GM18907 (cell line): ENCODE results near the gene CD74.
"Not testable (repeated sequence)": the region's sequence is repeated elsewhere in the genome, so short reads cannot be mapped to it uniquely, and the experiment has no call there.

Experiments
- ATAC-seq: cut with Tn5 transposase; IDR thresholded peaks from one replicate; pipeline ENCODE4 v1.9.1; 2021; ENCODE audit warnings: mild to moderate bottlenecking, moderate library complexity; ENCODE audit not compliant: unreplicated experiment

Gene CD74

DNA sequence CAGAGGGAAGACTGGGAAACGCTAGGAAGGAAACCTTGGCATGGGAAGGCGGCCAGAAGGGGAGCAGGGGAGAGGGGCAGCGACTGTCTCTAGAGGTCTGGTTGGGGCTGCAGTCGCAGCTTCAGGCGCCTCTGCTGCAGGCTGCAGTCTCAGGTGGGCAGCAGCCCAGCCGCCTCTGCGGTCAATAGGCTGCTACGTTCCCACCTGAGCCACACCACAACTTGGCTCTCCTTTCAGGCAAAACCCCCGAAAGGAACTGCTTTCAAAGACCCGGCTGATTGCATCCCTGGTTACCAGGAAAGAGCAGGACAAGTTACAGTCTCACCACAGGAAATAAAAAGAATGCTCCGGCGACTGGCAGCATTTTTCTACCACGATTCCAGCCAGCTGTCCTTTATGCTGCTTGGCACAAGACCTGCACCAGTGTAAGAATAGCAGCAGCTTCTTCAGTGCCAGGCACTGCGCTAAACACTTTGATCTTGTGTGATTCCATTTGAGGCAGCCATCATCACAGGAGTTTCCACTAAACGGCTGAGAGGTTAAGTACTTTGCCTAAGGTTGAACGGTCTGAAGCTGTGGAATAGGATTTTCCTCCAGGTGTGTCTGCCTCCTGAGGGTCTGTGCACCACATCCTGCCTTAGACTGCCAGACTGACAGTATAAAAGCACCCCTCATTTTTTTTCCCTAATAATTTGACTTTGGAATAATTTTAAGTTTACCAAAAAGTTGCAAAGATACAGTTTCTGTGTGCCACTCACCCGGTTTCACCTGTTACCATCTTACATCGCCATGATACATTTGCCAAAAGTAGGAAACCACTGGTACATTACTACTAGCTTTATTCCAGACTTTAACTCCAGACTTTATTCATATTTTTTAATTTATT lies 29.3 kb upstream of the CD74 start:
- ATAC-seq, result no peak

DNA sequence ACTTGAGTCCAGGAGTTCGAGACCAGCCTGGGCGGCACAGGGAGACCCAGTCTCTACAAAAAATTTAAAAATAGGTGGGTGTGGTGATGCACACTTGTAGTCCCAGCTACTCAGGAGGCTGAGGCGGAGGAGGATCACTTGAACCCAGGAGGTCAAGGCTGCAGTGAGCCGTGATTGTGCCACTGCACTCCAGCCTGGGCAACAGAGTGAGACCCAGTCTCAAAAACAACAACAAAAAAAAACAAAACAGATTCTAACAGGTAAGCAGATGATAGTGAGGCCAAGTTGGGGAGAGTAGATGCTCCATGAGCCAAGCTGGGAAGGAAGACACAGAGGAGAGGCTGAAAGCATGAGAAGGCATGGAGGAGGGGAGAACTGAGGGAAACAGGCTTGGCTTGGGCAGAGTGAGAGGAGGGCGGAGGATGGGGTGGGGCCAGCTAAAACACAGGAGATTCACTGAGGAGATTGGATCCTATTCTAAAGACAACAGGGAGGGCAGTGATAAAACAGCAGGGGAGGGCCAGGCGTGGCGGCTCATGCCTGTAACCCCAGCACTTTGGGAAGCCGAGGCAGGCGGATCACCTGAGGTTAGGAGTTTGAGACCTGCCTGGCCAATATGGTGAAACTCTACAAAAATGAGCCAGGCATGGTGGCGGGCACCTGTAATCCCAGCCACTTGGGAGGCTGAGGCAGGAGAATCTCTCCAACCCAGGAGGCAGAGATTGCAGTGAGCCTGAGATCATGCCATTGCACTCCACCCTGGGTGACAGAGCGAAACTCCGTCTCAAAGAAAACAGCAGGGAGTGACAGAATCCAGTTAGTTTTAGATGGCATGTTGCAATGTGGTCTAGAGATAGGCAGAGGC lies 28.5 kb upstream of the CD74 start:
- no peak for ATAC-seq

DNA sequence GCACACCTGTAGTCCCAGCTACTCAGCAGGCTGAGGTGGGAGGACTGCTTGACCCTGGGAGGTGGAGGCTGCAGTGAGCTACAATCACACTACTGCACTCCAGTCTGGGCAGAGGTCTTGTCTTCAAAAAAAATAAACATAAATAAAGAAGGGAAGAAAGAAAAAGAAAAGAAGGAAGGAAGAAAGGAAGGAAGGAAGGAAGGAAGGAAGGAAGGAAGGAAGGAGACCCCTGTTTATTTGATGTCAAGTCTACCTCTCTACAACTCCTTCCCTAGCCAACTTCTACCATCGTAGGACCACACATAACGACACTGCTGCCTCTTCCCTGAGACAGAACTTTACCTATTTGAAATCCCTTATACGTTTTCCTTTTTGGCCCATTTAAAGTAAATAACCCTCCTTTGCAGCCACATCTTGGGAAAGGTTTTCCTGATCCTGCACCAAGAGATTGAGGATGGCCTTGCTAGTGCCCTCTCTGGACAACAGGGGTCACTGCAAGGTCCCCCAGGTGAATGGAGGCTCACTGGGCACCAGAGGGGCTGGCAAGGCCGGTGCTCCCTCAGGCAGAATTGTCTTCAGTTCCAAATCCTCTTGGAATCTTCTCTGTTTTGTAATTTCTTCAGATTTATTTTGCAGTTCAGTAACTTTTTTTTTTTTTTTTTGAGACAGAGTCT lies 26.3 kb upstream of the CD74 start:
- no peak for ATAC-seq

DNA sequence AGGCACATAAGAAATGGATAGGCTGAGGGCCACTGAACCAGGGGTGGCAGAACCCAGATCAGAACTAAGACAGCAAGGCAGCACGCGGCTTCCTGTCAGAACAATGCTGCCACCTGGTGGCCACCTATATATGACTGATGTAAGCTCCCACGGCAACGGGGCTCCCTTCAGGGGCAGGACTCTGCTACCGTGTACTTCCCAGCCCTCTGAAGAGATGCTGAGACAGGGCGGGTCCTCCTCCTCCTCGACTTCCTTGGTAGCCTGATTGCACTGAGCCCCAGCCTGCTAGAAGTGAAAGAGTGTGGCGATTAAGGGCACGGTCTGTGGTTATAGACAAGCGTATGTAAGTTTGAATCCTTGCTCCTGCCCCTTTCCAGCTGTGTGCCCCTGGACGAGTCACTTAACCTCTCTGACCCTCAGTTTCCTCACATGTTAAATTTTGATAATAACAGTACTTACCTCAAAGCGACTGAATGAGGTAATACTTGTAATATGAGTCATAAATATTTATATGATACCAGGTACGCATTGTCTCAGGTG lies 23.5 kb upstream of the CD74 start:
- peak; percentile 92 for ATAC-seq

DNA sequence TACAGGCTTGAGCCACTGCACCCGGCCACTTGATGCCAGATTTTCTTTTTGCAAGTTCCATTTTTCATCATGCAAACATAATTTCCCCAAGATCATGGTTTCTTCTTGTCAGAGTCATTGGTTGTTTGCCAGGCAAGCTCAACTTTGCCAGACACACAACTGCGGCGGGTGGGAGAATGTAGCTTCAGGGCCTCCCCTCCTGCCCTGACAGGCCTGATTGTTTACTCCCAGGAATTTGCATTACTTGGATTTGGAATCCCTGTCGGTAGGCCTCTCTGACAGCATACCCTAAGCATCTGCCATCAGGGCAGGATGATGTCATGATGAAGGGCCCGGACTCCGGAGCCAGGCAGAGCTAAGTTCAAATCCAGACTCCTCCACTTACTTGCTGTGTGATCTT lies 21.8 kb upstream of the CD74 start:
- ATAC-seq, result no peak

DNA sequence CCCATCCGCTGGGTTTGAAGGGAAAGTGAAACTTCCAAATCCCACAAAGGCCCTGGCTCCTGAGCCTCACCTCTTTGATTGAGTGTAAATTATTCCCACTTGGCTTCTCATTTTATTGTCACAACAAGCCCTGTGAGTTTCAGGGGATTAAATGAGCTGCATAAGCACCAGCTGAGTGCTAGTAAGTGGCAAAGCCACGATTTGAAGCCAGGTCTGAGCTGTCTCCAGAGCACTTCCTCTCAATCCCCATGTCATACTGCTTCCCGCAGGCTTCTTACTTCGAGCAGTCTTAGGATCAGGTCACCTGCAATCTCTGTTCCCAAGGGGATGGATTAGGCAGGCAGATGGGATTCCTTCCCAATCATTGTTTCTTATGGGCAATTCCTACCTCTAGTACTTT lies 18.9 kb upstream of the CD74 start:
- ATAC-seq, result no peak

DNA sequence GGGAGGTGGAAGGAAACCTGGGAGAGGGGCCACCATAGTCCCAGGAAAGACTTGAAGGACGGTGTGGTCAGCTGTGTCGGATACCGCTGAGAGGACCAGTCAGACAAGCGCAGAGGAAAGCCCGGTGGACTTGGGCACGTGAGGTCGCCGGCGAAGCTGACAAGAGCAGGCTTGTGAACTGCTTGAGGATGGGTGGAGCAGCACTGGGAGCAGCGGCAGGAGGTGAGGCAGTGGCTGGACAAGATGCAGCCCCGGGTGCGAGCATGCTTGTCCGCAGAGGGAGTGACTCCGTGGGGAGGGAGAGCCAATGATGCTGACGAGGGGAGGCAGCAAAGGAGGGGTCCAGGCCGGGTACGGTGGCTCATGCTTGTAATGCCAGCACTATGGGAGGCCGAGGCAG lies 18.3 kb upstream of the CD74 start:
- ATAC-seq, result no peak

DNA sequence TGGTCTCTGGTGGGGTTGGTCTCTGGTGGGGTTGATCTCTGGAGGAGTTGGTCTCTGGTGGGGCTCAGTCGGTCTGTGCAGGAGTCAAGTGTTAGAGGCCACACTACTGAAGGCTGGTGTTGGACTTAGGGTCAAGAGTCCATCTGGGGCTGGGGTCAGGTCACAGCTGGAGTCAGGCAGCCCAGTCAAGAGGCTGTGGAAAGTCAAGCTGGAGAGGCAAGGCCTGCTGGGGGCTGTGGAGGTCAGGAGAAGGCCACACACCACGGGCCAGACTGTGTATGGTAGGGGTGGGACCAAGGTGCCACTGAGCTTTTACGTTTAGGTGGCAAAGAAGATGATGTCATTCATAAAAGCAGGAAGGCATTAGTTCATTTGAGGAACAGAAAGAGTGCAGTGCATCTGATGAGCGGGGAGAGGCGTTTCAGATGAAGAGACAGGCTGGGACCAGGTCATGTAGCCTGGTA lies 16.7 kb upstream of the CD74 start:
- ATAC-seq, result peak; percentile 58

DNA sequence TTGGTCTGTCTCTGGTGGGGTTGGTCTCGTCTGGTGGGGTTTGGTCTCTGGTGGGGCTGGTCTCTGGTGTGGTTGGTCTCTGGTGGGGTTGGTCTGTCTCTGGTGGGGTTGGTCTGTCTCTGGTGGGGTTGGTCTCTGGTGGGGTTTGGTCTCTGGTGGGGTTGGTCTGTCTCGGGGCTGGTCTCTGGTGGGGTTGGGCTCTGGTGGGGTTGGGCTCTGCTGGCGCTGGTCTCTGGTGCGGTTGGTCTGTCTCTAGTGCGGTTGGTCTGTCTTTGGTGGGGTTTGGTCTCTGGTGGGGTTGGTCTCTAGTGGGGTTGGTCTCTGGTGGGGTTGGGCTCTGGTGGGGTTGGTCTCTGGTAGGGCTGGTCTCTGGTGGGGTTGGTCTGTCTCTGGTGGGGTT lies 16.3 kb upstream of the CD74 start:
- ATAC-seq, result no peak

DNA sequence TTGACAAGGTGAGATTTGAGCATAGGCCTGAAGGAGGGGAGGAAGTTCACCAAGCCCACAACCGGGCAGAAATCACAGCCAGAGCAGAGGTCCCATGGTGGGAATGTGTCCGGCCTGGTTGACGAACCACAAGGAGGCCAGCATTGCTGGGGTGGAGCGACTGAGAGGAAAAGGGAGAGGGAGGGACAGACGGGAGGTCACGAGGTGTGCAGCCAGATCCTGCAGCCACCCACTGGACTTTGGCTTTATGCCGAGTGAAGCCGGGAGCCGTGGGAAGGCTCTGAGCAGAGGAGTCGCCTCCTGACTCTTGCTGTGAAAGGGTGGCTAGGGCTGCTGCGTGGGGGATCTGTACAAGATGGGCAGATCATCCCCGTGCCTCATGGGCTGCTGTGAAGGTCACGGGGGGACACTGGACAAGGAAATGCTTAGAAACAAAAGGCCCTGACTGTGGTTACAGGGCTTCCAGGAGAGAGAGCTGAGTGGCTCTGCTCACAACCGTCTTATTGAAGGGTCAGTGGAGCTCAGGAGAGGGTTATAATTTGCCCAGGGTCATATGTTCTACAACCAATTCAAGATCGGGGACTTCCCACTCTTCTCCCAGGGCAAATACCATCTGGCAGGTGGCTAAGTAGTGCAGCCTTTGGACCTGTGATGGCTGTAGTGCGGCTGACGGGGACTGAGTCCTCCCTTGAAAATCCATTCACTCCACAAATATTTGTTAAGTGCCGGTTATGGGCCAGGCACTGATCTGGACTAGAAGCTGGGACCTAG lies 15.6 kb upstream of the CD74 start:
- ATAC-seq, result no peak

DNA sequence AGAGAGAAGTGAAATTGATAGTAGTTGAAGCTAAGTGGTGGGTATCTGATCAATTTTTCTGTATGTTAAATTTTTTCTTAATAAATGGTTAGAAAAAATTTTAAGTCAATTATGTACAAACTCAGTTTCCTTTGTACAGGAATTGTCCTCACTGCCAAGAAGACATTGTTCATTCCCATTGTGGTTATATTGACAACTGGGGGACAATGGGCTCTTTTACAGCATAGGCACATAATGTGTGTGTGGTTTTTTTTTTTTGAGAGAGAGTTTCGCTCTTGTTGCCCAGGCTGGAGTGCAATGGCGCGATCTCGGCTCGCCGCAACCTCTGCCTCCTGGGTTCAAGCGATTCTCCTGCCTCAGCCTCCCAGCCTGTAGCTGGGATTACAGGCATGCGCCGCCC lies 13.5 kb upstream of the CD74 start:
- not testable (repeated sequence) for ATAC-seq

DNA sequence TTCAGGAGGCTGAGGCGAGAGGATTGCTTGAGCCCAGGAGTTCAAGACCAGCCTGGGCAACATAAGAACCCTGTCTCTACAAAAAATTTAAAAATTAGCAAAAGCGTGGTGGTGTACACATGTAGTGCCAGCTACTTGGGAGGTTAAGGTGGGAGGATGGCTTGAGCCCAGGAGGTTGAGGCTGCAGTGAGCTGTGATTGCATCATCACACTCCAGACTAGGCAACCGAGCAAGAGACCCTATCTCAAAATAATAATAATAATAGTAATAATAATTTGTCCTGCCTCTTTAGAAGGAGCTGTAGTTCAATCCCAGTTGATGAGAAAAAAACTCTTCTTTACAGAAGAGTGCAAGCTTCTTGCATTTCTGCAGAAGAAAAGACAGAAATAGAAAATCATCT lies 10.0 kb upstream of the CD74 start:
- no peak for ATAC-seq

DNA sequence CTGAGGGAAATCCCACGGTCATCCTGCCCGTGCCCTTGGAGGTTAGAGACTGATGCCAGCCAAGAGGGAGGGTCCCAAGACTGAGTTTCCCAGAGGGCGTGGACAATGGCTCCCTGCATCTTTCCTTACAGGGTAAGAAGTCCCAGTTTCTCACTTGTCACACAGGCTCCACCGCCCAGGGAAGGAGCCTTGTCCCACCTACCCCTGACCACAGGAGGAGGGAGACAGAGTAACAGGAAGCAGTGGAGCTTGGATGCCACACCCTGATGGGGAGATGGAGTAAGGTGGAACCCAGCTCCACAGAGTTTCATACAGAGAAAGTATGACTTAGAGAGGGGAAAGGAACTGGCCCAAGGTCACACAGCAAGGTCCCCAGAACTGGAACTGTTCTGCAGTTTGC lies 9.4 kb upstream of the CD74 start:
- ATAC-seq, result no peak

DNA sequence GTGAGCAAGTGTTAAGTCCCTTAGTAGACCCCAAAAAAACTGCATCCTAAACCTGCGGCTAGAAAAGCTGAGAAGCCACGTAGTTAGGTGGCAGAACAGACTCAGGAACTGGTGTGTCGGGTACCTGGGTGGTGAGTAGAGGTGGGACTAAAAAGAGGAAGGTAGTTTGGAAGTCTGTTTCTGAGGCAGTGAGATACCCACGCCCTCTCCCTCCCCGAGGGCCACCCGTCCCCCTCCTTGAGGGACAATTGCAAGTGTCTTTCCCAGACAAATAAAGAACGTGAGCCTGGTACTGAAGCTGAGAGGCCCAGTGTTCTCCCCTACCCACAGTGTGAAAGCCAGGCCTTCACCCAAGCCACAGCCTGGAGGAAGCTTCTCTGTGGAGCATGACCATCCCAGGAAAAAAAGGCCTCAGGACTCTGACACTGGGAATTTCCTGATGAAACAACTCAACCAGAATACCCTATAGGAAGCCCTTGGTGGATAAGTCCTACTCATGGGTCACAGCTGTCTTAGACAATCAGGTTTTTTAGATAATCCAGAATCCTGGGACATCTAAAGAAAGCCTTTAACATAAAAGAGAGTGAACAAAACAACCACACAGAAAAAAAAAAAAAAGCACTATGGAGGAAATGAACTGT lies 7.0 kb upstream of the CD74 start:
- ATAC-seq, result peak; percentile 56

DNA sequence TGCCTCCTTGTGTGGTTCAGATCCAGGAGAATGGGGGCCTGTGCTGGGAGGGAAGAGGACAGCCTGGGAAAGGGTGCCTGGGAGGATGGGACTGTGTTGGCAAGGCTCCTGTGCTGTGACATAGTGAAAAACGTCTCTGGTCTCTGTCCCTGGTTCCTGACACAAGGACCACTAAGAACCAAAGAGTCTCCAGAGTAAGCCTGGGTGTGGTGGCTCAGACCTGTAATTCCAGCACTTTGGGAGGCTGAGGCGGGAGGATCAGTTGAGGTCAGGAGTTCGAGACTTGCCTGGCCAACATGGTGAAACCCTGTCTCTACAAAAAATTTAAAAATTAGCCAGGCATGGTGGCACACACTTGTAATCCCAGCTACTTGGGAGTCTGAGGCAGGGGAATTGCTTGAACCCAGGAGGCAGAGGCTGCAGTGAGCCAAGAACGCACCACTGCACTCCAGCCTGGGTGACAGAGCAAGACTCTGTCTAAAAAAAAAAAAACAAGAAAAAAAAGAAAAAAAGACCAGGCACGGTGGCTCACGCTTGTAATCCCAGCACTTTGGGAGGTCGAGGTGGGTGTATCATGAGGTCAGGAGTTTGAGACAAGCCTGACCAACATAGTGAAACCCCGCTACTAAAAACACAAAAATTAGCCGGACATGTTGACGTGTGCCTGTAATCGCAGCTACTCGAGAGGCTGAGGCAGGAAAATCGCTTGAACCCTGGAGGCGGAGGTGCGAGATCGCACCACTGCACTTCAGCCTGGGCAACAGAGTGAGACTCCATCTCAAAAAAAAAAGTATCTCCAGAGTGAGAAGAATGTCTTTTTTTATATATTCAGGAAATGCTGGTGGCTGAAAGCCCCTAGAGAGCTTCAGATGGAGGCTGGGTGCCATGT lies 1.4 kb upstream of the CD74 start:
- ATAC-seq, result not testable (repeated sequence)

DNA sequence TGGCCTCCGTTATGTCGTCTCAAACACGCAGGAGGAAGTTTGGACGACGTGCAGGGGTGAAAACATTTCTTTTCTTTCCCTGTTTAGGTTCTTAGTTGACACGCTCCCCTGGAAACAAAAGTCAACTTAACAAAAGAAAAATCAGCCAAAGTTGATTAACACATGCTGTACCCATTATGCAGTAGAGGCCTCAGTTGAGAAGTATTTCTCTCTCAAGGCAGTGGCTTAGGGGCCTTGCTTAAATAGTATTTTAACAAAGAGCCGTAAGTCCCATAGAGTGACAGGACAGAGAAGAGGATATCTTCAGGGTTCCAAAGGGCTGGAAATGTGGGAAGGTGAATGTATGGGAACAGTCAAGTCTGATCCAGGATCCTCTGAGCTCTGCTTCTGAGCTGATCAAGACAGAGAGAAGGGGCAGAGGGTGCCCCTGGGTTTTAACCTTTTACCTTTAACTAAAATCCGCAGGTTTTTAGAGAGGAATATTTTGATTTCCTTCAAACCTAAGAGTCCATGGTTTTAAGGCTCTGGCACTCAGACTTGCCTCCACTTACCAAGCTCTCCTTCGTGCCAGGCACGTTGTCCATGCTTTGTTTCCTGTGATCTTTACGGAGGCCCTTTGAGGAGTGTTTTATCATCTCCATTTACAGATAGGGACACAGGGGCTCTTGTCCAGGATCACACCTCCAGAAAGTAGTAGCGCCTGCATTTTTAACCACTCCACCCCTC lies 629 bp upstream of the CD74 start:
- ATAC-seq, result no peak

DNA sequence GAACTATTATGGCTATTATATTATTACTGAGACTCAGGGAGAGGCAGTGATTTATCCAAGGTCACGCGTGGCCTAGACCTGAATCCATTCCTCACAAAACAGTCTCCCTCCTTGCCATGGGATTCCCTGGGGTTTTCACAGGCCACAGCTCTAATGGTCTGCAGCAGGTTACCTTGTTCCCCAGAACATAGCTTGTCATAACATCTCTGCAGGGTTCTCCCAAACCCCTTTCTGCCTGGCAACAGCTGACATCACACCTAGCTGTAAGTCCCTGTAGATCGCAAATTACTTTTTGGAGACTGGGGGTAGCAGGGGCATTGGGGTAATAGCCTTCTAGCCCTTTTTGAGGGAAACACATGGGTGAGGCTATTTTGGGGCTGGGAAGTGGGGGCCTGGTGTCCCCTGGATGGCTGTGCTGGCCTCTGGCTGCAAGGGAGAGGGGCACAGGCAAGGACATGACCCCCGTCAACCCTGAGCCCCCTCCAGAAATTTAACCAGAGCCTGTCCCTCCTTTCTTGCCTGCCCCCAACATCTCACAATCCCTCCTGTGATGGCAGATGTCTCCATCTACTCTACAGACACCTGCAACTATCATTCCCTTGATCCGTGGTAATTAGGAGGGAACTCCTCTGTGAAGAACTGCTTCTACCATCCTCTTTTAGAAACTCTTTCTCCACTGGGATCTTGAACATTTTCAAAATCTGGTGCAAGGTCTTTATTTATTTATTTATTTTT lies 1.3 kb downstream of the CD74 start:
- peak; percentile 16 for ATAC-seq
